WTC11 (cell line): Measurements from ENCODE around the gene PELI3. TPM values are rescaled to one million over a fixed set of nuclear protein-coding genes. Genes with fewer than 3 reads are reported as not detected.

Experiments
- ATAC-seq: fragments of 200-7000 bp; cut with Tn5 transposase; 2 replicates; pipeline ENCODE4 v1.10.0; 2021; ENCODE audit warnings: mild to moderate bottlenecking, moderate library complexity
- CTCF ChIA-PET: fragments of 300-600 bp; sonication (Branson Sonifier 250); formaldehyde crosslinking; loops from one replicate; lab custom pipeline; 2021; ENCODE audit warnings: antibody characterized with exemption; lab: Charles Lee
- POLR2A ChIA-PET: fragments of 350-600 bp; sonication (Branson Sonifier 250); formaldehyde crosslinking; loops from one replicate; lab custom pipeline; 2021; ENCODE audit warnings: antibody characterized with exemption; lab: Charles Lee
- DNase-seq: peaks from one replicate; pipeline ENCODE4 v3.0.0; 2021; ENCODE audit warnings: low spot score
- H3K27ac Mint-ChIP-seq: 2 replicates; pipeline ENCODE4 v1.8.0; 2021; ENCODE audit warnings: mixed read lengths
- H3K27me3 Mint-ChIP-seq: 2 replicates; pipeline ENCODE4 v1.8.0; 2021; ENCODE audit warnings: low read depth, mild to moderate bottlenecking, moderate library complexity, mixed read lengths
- H3K36me3 Mint-ChIP-seq: 2 replicates; pipeline ENCODE4 v1.8.0; 2021; ENCODE audit warnings: mixed read lengths
- H3K4me1 Mint-ChIP-seq: 2 replicates; pipeline ENCODE4 v1.8.0; 2022; ENCODE audit warnings: mixed read lengths
- H3K4me3 Mint-ChIP-seq: 2 replicates; pipeline ENCODE4 v1.8.0; 2021; ENCODE audit warnings: mild to moderate bottlenecking, moderate library complexity, mixed read lengths
- H3K9me3 Mint-ChIP-seq: 2 replicates; pipeline ENCODE4 v1.8.0; 2021; ENCODE audit warnings: mixed read lengths
- E2F1 ChIP-seq: sonication (generic); formaldehyde crosslinking; IDR thresholded peaks from 2 replicates; pipeline ENCODE4 v1.8.0; 2022; ENCODE audit warnings: mild to moderate bottlenecking, missing genetic modification reagents
- ELF4 ChIP-seq: sonication (generic); formaldehyde crosslinking; IDR thresholded peaks from 2 replicates; pipeline ENCODE4 v1.8.1; 2022; ENCODE audit warnings: low read depth, mild to moderate bottlenecking, moderate library complexity, missing genetic modification reagents
- ERG ChIP-seq: fragments of 250-450 bp; sonication (Bioruptor Pico); IDR thresholded peaks from 2 replicates; pipeline ENCODE4 v1.8.0; 2021; ENCODE audit warnings: mild to moderate bottlenecking
- GTF2I ChIP-seq: fragments of 250-450 bp; sonication (Bioruptor Pico); conservative IDR thresholded peaks from 2 replicates; pipeline ENCODE4 v1.4.0; 2021; ENCODE audit warnings: mild to moderate bottlenecking
- MAX ChIP-seq: sonication (generic); formaldehyde crosslinking; IDR thresholded peaks from 2 replicates; pipeline ENCODE4 v1.8.0; 2022; ENCODE audit warnings: mild to moderate bottlenecking, missing genetic modification reagents
- MXD4 ChIP-seq: fragments of 250-450 bp; sonication (Bioruptor Pico); IDR thresholded peaks from 2 replicates; pipeline ENCODE4 v1.8.0; 2021; ENCODE audit warnings: mild to moderate bottlenecking, moderate library complexity, borderline replicate concordance
- MYBL2 ChIP-seq: sonication (generic); formaldehyde crosslinking; IDR thresholded peaks from 2 replicates; pipeline ENCODE4 v1.8.1; 2023; ENCODE audit warnings: mild to moderate bottlenecking, moderate library complexity, missing genetic modification reagents
- NR1H2 ChIP-seq: sonication (generic); formaldehyde crosslinking; IDR thresholded peaks from 2 replicates; pipeline ENCODE4 v1.9.0; 2021; ENCODE audit warnings: mild to moderate bottlenecking, moderate library complexity, missing genetic modification reagents
- SOX15 ChIP-seq: fragments of 250-450 bp; sonication (Bioruptor Pico); IDR thresholded peaks from 2 replicates; pipeline ENCODE4 v1.9.0; 2021; ENCODE audit warnings: mild to moderate bottlenecking
- TEAD1 ChIP-seq: sonication (generic); formaldehyde crosslinking; IDR thresholded peaks from 2 replicates; pipeline ENCODE4 v1.8.0; 2022; ENCODE audit warnings: mild to moderate bottlenecking, missing genetic modification reagents
- TEAD4 ChIP-seq: sonication (generic); formaldehyde crosslinking; IDR thresholded peaks from 2 replicates; pipeline ENCODE4 v1.8.0; 2022; ENCODE audit warnings: mild to moderate bottlenecking, missing genetic modification reagents
- ZMAT4 ChIP-seq: fragments of 250-450 bp; sonication (Bioruptor Pico); IDR thresholded peaks from 2 replicates; pipeline ENCODE4 v1.9.0; 2021; ENCODE audit warnings: mild to moderate bottlenecking
- ZNF138 ChIP-seq: sonication (generic); formaldehyde crosslinking; conservative IDR thresholded peaks from 2 replicates; pipeline ENCODE4 v1.8.1; 2022; ENCODE audit warnings: mild to moderate bottlenecking, moderate library complexity, missing genetic modification reagents
- ZNF219 ChIP-seq: sonication (generic); formaldehyde crosslinking; IDR thresholded peaks from 2 replicates; pipeline ENCODE4 v1.8.0; 2023; ENCODE audit warnings: missing genetic modification reagents, mild to moderate bottlenecking, borderline replicate concordance
- ZNF281 ChIP-seq: sonication (generic); formaldehyde crosslinking; IDR thresholded peaks from 2 replicates; pipeline ENCODE4 v1.8.0; 2023; ENCODE audit warnings: mild to moderate bottlenecking, missing genetic modification reagents
- ZNF317 ChIP-seq: sonication (generic); formaldehyde crosslinking; IDR thresholded peaks from 2 replicates; pipeline ENCODE4 v1.8.1; 2023; ENCODE audit warnings: low read depth, mild to moderate bottlenecking, moderate library complexity, missing genetic modification reagents, borderline replicate concordance
- ZNF425 ChIP-seq: fragments of 250-450 bp; sonication (Bioruptor Pico); conservative IDR thresholded peaks from 2 replicates; pipeline ENCODE4 v1.9.0; 2021; ENCODE audit warnings: mild to moderate bottlenecking
- ZNF532 ChIP-seq: fragments of 250-450 bp; sonication (Bioruptor Pico); IDR thresholded peaks from 2 replicates; pipeline ENCODE4 v1.9.0; 2021; ENCODE audit warnings: mild to moderate bottlenecking, borderline replicate concordance
- ZNF671 ChIP-seq: fragments of 250-450 bp; sonication (Bioruptor Pico); IDR thresholded peaks from 2 replicates; pipeline ENCODE4 v1.8.0; 2021; ENCODE audit warnings: mild to moderate bottlenecking
- total RNA-seq: library from RNA; stranded (reverse); gene quantifications from 3 replicates; pipeline ENCODE4 v1.2.3, GENCODE V29; 2021

The PELI3 gene
- total RNA-seq, 1 experiment from 2014 or later = 7.8 TPM

GRCh38 chr11:66420671-66421476, 45.8 kb upstream of the PELI3 start, which contains the start of gene NPAS4:
Gene NPAS4 (plus strand): TSS chr11:66421035. CDS start chr11:66421180, 145 bp downstream.
- H3K36me3 Mint-ChIP-seq = no peaks in the 10 kb centered on the region
- peaks cover 27% of the 10 kb centered on the region for H3K4me1 Mint-ChIP-seq
- POLR2A ChIA-PET = interaction anchor here (0.6 to 1.6 kb wide), 14 partner anchors 9 to 258 kb away, joined by 3 to 9 read pairs (median 4); partner anchors contain the start of genes CD248, DPP3, MRPL11 and RBM4B
- TF ChIP-seq ZNF281 (CRISPR knock-in tag) = no peak
- no peak for TF ChIP-seq ZNF219 (CRISPR knock-in tag)
- TF ChIP-seq ZNF425 = no peak
- TF ChIP-seq GTF2I = no peak
- TF ChIP-seq ERG (CRISPR knock-in tag) = no peak
- TF ChIP-seq TEAD4 = no peak
- TF ChIP-seq ZNF138 (CRISPR knock-in tag) = no peak
- TF ChIP-seq ZNF532 = no peak
- H3K27ac Mint-ChIP-seq = no peak within 1 kb of the TSS
- peak within 1 kb of the TSS; percentile 68 for H3K4me3 Mint-ChIP-seq
- CTCF ChIA-PET = interaction anchor here (0.7 to 5.2 kb wide), 27 partner anchors 8 to 555 kb away, joined by 3 to 56 read pairs (median 6); partner anchors contain the start of genes DPP3, MRPL11, PELI3 and RBM4B
- ATAC-seq (0 out of 2 replicates have a peak, but pooled peaks have one; percentile 4), DNase-seq (peak; percentile 58)
- peaks cover 74% of the 10 kb centered on the region for H3K27me3 Mint-ChIP-seq
- H3K9me3 Mint-ChIP-seq = no peaks in the 10 kb centered on the region

- Mint-ChIP-seq H3K9me3 (no peaks in the 10 kb centered on the region), H3K36me3 (no peaks in the 10 kb centered on the region), H3K27me3 (peaks cover 77% of the 10 kb centered on the region), H3K4me1 (peaks cover 27% of the 10 kb centered on the region), H3K4me3 (peak overlapping the region; percentile 68), H3K27ac (no peak overlapping the region)
- ATAC-seq (peak; percentile 55), DNase-seq (peak; percentile 95)
- CTCF ChIA-PET = interaction anchor here (0.7 to 5.2 kb wide), 26 partner anchors 8 to 554 kb away, joined by 3 to 56 read pairs (median 6); partner anchors contain the start of genes DPP3, MRPL11, PELI3 and RBM4
- POLR2A ChIA-PET = interaction anchor here (0.5 to 1.6 kb wide), 15 partner anchors 10 to 257 kb away, joined by 3 to 9 read pairs (median 4); partner anchors contain the start of genes CD248, DPP3, MRPL11 and PELI3
- TF ChIP-seq SOX15 (no peak; the same call in 1 of the 2 replicates), ZMAT4 (CRISPR knock-in tag) (peak; percentile 79; the same call in 1 of the 2 replicates), MYBL2 (CRISPR knock-in tag) (peak; percentile 100), ELF4 (CRISPR knock-in tag) (peak; percentile 100), ZNF317 (peak; percentile 100), MXD4 (peak; percentile 100), MAX (CRISPR knock-in tag) (peak; percentile 100), NR1H2 (CRISPR knock-in tag) (peak; percentile 100), TEAD1 (CRISPR knock-in tag) (peak; percentile 100), E2F1 (peak; percentile 100), ZNF671 (peak; percentile 100)
These were observed 45.1 kb upstream of the PELI3 start for GRCh38 chr11:66421492-66422205.
